Kidney tubule cell (primary cell): Measurements from ENCODE around the gene TUB.
A peak's percentile ranks its signal among the peaks of the same experiment; 100 is the strongest.

Source experiments
- DNase-seq: peaks from one replicate; pipeline ENCODE4 v3.0.0-alpha.2; 2018; ENCODE audit warnings: low spot score

TUB gene

DNA sequence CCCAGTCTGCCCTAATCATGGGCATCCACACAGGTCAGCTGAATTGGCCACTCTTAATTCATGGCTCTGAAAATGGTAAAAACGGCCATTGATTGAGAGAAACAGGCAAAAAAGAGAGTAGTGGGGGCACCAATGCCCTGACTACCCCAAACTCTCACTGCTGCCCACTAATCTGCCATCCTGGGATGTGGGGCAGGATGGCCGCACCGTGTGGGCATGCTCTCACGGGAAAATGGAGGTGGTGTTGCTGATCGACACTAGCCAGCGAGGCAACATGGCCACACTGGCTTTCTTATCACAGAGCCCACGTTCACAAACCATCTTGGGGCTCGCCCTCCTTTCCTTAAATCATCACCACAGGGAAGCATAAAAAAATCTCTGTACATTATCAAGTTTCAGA, 11.2 kb upstream of the TUB start:
- no peak for DNase-seq

DNA sequence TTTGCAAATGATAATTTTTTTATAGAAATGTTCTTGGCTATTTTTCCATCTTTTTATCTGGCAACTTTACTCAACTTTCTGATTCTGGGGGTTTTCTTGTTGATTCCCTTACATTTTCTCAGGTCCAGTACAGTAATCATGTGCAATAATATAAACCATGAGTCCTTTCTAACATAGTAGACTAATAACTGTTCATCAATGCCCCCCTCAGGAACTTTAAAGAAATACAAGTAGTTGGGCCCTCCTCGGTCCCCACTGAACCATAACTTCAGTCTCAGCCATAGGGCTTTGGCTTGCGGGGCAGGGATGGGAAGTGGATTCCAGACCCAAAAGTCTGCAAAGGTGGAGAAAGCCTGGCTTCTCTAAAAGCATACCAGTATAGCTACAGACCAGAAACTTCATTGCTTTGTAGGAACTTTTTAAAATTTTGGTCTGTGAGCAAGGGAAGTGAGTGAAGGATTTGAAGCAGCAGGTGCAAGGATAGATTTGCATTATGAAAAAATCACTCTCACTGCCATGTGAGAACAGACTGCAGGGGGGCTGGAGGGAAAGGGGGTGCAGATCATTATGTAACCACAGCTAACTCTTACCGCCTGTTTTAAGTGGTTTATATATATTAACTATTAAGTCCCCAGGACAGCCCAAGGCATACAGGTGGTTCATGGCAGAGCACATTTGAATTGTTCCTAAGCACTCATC, 10.4 kb upstream of the TUB start:
- DNase-seq = peak; percentile 44

DNA sequence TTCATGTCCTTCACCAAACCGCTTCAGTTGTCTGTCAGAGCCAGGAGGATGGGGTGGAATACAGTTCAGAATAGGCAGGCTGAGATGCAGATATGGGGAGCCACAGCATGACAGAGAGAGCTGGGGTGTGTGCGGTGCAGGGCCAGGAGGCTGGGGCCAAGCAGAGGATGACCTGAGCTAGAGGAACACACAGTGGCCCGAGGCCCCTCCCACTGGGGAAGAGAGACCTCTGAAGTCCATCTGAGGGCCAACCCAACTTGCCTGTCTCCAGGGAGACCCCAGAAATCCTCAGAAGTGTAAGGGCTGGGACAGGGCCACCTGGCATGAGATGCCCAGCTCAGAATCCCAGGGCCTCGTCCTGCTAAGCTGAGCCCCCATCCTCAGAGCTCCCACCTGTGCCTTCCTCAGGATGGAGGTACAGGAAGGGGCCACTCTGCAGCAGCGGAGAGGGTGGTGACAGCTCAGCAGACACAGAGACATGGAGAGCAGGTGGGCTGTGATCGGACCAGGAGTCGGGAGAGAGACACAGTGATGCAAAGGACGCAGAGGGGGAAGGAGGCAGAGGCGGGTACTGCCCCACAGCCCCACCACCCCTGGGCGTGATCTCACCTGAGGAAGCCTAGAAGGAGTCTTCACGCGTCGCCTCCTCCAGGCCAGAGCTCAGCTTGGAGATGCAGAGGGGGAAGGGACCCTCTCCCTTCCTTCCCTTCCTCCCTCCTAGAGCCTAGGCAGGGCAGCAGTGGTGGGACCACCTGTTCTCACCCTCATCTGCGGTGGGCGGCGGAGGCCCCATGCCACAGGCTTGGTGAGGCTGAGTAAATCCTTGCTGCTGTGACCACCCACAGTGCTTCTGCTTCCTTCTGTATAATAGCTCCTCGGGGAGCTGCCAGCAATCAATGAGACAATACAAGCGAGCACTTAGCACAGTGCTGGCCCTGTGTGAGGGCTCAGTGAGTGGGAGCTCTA, 9.1 kb upstream of the TUB start:
- DNase-seq = no peak

DNA sequence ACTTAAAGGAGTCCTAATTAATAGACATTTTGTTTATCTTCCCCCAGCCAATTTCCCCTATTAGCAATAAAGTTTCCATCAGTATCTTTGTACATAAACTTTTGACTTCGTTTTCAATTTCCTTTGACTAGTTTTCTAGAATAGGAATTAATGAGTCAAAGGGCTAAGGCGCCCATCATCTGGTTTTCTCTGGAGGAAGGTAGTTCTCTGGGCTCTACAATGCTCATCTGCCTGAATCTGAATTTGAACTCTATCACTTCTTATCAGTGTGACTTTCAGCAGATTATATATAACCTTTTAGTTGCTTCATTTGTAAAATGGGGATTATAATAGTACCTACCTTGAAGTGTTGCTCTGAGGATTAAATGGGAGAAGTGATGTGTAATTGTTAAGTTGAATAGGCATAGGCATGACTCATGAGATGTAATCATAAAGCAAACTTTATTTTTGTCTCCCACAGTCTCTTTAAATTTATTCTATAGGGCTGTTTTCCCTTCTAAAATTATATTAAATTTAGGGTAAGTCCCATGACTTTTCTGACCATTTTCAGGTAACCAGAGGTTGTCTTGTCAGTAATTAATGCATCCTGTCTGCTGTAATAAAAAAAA, 5.8 kb upstream of the TUB start:
- no peak for DNase-seq

DNA sequence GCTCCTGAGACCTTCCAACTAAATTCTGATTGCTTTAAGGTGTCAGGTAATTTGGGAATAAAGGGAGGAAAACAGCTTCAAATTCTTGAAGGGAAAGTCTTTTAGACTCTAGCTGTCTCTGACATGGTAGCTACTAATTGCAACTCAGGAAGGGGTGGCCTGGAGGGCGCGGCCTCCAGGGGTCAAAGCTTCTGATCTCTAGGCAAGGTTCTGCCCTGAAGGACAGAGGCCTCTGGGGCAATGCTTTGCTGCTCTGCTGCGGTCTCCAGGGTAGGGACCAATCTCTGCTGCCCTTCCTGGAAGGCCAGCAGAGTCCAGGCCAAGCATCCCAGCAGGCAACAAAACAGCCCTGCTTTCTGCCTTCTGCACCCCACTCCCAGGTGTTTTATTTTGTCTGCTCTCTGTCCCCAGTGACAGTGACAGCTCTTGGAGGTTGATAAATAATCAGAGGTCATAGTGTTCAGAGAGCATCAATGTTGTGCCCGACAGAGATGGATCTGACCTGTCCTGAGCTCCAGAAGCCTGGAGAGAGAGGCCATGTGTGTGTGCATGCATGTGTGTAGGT, 1.8 kb upstream of the TUB start:
- DNase-seq = no peak

DNA sequence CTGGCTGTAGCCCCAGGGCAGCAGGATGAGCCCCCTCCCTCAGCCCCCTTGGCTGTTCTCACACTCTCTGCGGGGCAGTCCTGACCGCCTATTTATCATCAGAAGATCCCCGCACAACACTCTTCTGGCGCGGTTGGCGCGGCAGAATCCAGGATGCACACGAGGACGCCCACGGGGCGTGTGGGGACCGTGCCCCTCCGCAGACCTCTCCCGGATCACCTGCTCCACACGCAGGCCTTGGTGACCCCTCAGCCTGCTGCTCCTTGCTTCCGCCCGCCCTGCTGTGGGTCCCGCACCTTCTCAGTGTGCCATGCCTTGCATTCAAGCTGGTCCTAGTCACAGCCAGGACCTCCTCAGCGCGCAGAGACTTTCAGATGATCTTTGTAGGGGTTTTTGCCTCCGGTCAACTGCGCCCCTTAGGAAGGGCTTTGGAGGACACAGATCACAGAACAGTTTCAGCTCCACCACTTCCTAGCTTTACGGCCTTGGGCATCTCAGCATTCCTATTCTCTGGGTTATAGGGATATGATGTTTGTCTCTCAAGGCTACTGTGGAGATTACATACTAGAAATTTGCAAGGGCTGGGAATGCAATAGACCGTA, 841 bp upstream of the TUB start:
- DNase-seq = no peak

DNA sequence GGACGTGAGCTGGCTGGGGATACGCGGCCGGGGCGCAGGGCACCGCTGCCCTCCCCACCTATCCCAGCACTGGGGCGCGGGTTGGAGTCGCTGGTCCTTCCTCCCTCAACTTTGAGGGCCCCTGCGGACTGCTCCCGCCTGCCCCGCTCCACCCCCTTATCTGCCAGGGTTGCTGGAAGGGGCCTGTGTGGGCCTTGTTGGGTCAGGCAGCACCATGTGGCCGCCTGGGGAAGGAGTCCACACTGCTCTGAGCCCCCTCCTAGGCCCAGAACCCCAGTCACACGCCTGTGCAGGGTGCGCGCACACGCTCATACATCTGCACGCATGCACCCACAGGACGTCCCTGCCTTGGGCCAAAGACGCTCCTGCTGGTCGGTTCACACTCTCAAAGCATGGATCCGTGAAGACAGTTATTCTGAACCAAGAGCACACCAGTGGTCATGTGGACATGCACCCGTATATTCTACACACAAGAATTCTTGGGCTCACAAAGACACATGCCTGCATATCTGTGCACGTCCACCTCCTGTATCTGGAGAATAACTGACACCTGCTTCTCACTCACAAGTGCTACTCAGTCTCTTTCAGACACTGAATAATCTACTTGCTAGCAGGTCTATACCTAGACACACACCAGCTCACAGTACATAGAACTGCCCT, 710 bp downstream of the TUB start:
- DNase-seq = no peak

DNA sequence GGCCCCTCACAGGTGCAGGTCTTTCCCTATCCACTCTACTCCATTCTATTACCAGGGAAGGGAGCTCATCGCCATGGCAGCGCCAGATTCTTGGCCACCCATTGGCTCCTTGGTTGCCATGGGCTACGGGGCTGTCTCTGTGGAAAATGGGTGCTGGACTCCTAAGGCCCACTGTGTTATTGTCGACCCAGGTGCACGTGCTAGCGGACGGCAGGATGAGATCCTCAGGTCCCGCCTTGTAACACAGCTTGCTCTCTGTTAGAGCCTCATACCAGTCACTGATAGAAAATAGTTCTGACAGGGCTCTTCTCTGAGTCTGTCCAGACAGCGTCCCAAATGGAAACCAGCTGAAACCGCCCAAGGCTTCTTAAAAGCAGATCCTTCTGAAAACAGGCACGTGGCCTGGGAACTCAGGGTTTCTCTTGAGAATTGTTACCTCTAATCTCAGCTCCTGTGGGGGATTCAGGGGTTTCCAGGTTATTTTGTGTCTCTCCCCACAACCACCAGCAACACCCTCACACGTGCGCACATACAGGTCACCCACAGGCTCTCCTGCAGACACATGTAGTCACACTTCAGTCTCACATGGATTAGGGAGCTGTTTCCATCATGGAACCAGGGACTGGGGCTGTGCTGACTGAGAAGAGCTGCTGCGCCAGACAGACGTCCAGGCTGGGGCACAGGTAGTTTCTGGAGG, 1.5 kb downstream of the TUB start:
- no peak for DNase-seq

DNA sequence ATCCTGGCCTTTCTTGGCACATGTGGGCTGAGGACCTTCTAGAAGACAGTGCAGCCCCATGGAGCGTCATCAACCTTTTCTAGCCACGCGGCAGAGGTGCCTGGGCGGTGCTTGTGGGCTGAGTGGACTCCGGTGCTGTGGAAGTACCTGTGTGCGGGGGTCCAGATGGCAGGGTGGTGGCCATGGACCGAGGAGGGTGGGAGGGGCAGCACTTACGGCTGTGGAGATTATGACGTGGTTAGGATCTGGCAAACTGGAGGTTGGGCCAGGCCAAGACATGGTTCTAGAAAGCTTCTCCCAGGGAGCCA, 2.0 kb downstream of the TUB start:
- DNase-seq = no peak

DNA sequence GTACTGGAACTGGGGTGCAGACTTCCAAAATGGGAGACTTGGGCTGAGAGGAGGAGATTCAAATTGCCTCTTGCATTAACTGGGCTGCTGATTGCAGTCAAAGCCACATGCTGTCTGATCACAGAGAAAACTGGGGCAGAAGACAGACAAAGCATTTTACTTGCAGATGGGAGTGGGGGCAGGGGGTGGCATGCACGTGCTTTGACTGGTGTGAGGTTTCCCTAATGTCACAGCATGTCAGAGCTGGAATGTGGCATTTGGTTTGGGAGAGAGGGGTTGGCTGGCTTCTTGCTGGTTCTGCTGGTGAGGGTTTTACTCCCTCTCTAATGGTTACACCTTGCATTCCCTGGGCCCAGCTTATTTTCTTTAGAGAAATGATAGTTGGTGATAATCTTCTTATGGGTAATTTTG, 2.9 kb downstream of the TUB start:
- DNase-seq = no peak

DNA sequence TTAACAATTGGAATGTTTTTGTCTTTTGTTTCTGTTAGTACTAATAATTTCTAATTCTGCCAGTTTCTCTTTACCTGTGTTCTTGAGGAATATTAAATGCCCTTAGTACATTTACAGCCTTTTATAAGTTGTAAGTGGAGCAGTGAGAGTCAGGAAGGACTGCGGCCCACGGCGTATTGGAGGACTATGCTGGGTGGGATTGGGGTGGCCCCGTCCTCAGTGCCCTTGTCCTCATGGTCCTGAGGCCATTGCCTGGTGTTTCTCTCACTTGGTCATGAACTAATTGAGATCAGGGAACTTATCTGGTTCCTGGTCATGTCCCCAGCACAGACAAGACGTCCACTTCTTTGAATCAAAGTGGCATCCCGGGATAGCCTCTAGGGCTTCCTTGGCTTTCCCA, 3.3 kb downstream of the TUB start:
- DNase-seq = no peak

DNA sequence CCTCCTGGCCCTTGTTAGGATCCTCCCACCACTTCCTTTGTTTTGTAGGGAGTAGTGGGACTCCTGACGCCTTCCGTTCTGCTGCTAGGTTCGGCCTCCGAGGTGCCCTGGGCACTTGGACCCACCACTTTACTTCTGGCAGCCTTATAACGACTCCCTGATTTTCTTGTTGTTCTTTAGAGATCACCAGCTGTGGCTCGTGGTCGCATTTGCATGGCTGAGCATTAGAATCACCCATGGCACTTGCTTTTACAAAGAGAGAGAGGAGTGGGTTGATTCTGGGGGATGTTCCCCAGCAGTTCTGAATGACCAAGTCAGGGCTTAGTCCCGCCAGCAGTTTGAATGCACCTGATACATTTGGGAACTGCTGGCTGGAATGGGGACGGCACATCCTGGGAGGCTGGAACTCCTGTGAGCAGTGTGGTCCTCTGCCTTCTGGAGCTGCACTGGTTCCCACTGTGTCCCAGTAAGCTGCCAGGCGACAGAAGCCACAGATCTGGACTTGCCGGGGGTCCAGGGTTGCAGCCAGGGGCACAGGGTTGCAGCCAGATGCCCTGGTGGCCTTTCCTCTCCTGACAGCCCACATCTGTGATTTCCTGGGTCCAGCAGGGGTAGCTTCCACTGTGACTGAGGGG, 4.1 kb downstream of the TUB start:
- no peak for DNase-seq

DNA sequence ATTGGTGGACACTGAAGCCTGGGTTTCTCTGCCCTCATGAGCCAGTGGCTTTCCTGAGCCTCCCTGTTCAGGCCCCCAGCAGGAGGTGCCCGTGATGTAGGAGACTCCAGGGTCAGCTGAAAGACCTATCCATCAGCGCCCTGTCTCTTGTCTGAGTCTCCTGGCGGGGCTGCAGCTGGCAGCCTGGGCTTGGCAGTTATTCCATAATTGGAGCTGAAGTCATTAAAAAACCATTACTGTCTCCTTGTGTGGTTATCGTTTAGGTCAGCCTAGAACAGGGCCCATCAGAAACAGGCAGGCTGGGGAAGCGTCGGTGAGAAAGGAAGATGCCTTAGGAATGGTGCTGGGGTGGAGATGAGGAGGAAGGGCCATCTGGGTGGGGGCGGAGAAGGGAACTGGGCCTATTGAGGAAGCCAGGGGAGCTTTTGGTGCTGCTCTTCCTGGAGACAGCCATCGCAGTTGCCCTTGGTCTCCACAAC, 5.0 kb downstream of the TUB start:
- no peak for DNase-seq

DNA sequence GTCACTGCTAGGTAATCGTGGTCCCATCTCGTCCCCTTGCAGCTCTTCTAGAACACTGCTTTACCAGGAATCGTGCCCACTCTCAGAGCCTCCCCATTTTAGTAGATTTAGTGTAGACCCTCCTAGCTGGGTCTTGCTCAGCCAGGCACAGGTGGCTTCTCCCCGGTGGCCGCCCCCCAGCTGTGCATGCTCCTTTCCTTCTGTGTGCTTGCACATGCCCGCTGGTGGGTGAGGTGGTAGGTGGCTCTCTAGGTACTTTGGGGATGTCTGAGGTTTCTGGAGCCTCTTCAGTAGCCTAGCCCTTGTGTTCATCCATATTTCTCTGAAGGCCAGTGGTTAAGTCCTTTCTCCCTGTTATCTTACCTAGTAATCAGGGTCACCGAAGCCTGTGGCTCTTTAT, 5.6 kb downstream of the TUB start:
- DNase-seq = no peak

DNA sequence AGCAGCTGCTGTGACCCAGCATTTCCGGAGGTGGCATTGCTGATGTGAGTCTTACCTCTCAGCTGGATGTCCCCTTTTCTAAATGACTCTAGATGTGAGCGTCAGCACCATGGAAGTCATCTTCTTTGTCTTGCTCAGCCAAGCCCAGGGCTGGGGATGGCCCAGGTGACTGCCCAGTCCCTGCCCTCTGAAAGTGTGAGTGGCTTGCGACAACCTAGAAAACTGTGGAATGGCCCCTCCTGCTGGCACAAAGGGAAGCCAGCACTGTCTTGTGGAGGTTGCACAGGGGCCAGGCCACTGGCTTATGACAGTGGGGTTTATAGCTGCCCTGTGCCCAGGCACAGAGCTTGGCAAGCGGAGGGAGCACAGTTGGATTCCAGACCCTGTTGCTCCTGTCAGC, 6.2 kb downstream of the TUB start:
- DNase-seq = peak; percentile 12

DNA sequence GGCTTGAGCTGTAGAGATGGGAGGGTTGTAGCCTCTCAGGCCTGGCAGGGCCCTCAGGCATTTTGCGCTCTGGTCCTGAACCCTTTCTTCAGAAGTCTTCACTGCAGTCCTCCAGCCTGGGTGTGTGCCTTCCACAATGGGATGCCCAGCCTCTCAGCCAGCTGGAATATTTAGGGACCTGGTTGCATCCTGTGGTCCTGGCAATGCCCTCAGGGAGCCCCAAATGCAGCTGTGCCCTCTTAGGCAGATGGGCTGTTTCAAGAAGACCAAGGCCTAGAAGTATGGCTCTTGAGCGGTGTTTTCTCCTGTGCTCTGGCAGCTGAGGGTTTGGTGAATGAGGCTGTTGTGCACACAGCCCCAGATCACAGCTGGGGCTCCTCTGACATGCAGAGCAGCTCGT, 6.7 kb downstream of the TUB start:
- no peak for DNase-seq

DNA sequence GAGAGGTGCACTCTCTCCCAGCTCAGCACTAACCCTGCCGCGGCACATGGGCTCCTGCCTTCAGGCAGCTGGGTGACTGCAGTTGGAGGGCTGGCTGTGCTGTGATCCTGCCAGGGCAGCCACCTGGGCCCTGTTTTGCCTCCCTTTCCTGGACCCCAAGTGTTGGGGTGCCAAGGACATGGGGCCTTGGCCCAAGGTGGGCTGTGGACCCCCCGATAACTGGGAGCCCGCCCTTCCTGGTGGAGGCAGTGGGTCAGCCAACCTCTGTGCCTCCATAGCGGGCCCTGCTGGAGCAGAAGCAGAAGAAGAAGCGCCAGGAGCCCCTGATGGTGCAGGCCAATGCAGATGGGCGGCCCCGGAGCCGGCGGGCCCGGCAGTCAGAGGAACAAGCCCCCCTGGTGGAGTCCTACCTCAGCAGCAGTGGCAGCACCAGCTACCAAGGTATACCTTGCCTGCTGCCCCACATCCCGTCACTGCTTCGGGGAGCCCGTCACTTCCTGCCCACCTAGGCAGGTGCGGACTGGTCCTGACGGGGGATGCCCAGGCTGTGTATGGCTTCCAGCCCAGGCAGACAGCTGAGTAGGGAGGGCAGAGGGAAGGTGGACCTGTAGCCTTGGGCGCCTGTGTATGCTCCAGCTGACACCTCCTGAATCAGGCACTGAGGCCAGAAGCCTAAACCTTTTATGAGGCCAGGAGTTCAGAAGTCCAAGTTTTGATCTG, 8.9 kb downstream of the TUB start:
- no peak for DNase-seq

DNA sequence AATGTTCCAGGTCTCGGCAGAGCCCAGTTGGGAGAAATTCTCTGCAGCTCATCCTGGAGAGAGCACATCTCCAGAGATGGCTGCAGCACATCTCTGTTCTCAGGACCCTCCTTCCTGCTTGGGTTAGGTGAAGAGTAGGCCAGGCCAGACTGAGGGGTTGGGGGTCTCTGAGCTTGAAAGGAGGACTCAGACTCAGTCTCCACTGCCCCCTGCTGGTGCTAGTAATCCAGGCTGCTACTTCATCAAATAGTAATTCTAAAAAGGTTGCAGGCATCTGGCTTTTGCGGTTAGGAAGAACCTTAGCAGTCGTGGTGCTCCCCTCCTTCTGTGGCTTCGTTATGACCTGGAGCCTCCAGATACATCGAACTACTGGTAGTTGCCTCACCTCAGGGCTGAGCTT, 9.7 kb downstream of the TUB start:
- no peak for DNase-seq

DNA sequence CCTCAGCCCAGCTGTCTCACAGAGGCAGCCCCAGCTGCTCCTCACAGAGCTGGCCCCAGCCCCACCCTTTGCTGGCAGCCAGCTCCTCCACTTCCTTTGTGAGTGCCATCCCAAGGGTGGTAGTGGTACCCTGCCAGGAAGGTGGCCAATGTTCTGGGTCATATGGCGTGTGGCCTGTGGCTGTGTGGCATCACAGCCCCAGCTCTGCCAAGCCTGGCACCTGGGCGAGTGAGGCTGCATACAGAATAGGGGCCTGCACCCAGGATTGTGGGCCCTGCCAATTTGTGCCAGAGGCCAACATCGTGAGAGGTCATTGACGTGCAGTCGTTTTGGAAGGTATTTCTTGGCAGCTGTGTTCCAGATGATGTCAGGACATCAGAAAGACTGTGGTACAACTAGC, 10.7 kb downstream of the TUB start:
- DNase-seq = no peak
